Lung (tissue), 12 donors: ENCODE measurements around the gene SLC10A1. TPM values are rescaled to one million over a fixed set of nuclear protein-coding genes. Genes with fewer than 3 reads are reported as not detected.

ENCODE experiments used
- ATAC-seq: fragments of 200-7000 bp; cut with Tn5 transposase; one replicate; pipeline ENCODE4 v1.9.1; 2020; ENCODE audit warnings: moderate number of reproducible peaks; ENCODE audit not compliant: insufficient read depth, low FRiP score
- DNase-seq, 3 donors: peaks; one replicate each; pipeline ENCODE4 v3.0.0-alpha.2; 2013 to 2017
- H3K27ac ChIP-seq, 2 donors: one replicate each; pipeline ENCODE4 v1.5.1; 2013; ENCODE audit warnings: mild to moderate bottlenecking in 2 of 2, moderate library complexity in 2 of 2, control low read depth in 1 of 2, inconsistent platforms in 1 of 2, low read depth in 1 of 2, low read length in 1 of 2
- H3K27me3 ChIP-seq, 3 donors: one replicate each; pipeline ENCODE4 v1.5.1; 2013; ENCODE audit warnings: low read length in 2 of 3; ENCODE audit not compliant: control insufficient read depth in 3 of 3, insufficient read depth in 3 of 3
- H3K36me3 ChIP-seq, 4 donors: one replicate each; pipeline ENCODE4 v1.5.1; 2013; ENCODE audit warnings: low read length in 4 of 4, mild to moderate bottlenecking in 1 of 4, moderate library complexity in 1 of 4; ENCODE audit not compliant: control insufficient read depth in 4 of 4, insufficient read depth in 4 of 4
- H3K4me1 ChIP-seq, 5 donors: one replicate each; pipeline ENCODE4 v1.5.1; 2013; ENCODE audit warnings: low read length in 5 of 5, mild to moderate bottlenecking in 2 of 5, moderate library complexity in 1 of 5; ENCODE audit not compliant: control insufficient read depth in 5 of 5, insufficient read depth in 5 of 5
- H3K4me3 ChIP-seq: one replicate; pipeline ENCODE4 v1.5.1; 2013; ENCODE audit warnings: mild to moderate bottlenecking, control low read depth, moderate library complexity
- H3K9ac ChIP-seq, 2 donors: one replicate each; pipeline ENCODE4 v1.5.1; 2013; ENCODE audit warnings: low read length in 2 of 2, control low read depth in 1 of 2; ENCODE audit not compliant: insufficient read depth in 1 of 2
- H3K9me3 ChIP-seq, 4 donors: one replicate each; pipeline ENCODE4 v1.5.1; 2013; ENCODE audit warnings: low read length in 3 of 4, mild to moderate bottlenecking in 1 of 4, moderate library complexity in 1 of 4; ENCODE audit not compliant: control insufficient read depth in 4 of 4, insufficient read depth in 3 of 4
- WGBS, 2 donors: extraction: QIAGEN DNeasy Blood & Tissue Kit; methylation state at CpG; one replicate each; pipeline ENCODE4 v1.1.7; 2013; 5-methylcytosine and 5-hydroxymethylcytosine counted together
- polyA plus RNA-seq, 2 donors: library from polyadenylated mRNA; stranded (reverse); fragments of 200-250 nt; gene quantifications; one replicate each; pipeline ENCODE4 v1.2.1, GENCODE V29; 2013
- total RNA-seq, 2 donors: library from RNA; depleted of rRNA in 1 of 2; stranded (reverse); fragments of >200 nt in 1 of 2; gene quantifications; one replicate each; pipeline ENCODE4 v1.2.1, GENCODE V29; 2014 to 2021
- TF ChIP-seq, protein P1 (sequence below): IDR thresholded peaks from 2 replicates; pipeline ENCODE4 v1.5.1; 2012; ENCODE audit warnings: mild to moderate bottlenecking; ENCODE audit errors: control extremely low read depth, extremely low read depth
- donor health status: control.
- donor health status: control.
- donor health status: Bipolar disorder and iron deficiency.
- donor health status: healthy.
- donor health status: DM: yes; HTN: yes; CAD: no.

SLC10A1 gene
- total and polyA plus RNA-seq, 4 donors: not detected

GRCh38 chr14:69804902-69805301 is 7.9 kb upstream of the SLC10A1 start:
- DNase-seq: no peak
- 90 to 93% methylated on average over 2 of the region's 2 CpGs for WGBS, 2 donors
- no peak overlapping the region for H3K9ac ChIP-seq
- no peaks in the 10 kb centered on the region for H3K27me3 ChIP-seq
- H3K4me3 ChIP-seq: no peak overlapping the region
- no peaks in the 10 kb centered on the region for H3K36me3 ChIP-seq
- no peak for ATAC-seq
- TF ChIP-seq, protein P1, sequence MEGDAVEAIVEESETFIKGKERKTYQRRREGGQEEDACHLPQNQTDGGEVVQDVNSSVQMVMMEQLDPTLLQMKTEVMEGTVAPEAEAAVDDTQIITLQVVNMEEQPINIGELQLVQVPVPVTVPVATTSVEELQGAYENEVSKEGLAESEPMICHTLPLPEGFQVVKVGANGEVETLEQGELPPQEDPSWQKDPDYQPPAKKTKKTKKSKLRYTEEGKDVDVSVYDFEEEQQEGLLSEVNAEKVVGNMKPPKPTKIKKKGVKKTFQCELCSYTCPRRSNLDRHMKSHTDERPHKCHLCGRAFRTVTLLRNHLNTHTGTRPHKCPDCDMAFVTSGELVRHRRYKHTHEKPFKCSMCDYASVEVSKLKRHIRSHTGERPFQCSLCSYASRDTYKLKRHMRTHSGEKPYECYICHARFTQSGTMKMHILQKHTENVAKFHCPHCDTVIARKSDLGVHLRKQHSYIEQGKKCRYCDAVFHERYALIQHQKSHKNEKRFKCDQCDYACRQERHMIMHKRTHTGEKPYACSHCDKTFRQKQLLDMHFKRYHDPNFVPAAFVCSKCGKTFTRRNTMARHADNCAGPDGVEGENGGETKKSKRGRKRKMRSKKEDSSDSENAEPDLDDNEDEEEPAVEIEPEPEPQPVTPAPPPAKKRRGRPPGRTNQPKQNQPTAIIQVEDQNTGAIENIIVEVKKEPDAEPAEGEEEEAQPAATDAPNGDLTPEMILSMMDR: no peak
- H3K9me3 ChIP-seq: no peaks in the 10 kb centered on the region
- H3K4me1 ChIP-seq: no peaks in the 10 kb centered on the region
- H3K27ac ChIP-seq: no peak overlapping the region

DNA sequence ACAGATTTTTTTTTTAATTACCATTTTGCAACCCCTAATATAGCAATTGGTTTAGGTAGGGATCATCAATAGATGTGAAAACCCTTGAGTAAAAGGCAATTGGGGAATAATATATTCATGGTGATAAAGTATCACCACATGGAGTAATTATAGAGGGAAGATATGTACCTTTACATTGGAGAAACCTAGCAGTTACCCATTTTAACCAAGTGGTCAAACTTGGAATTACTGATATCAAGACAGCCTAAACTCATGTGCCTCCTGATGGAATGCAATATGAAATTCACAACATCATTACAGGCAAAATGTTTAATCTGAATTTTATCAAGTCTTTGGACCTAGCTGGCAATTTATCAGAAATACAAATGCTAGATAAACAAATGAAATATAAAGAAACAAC is 6.7 kb upstream of the SLC10A1 start:
- Histone ChIP-seq H3K27ac (no peak overlapping the region), H3K27me3 (no peaks in the 10 kb centered on the region), H3K4me3 (no peak overlapping the region), H3K36me3 (no peaks in the 10 kb centered on the region), H3K4me1 (no peaks in the 10 kb centered on the region), H3K9me3 (no peaks in the 10 kb centered on the region), H3K9ac (no peak overlapping the region)
- ATAC-seq (no peak), DNase-seq (no peak)
- TF ChIP-seq, protein P1: no peak

- Histone ChIP-seq H3K36me3 (no peaks in the 10 kb centered on the region), H3K4me3 (no peak overlapping the region), H3K4me1 (peaks cover 0 to 3% (median 0%) of the 10 kb centered on the region in 5 donors), H3K27ac (no peak overlapping the region), H3K27me3 (no peaks in the 10 kb centered on the region), H3K9me3 (no peaks in the 10 kb centered on the region), H3K9ac (no peak overlapping the region)
- TF ChIP-seq, protein P1: no peak
- ATAC-seq (no peak), DNase-seq (no peak)
- 84 to 85% methylated on average over 4 of the region's 4 CpGs for WGBS, 2 donors
These were observed 1.3 kb upstream of the SLC10A1 start for GRCh38 chr14:69798339-69798735.
